ENCODE results near the gene KCNMA1.

KCNMA1 gene

GRCh38 chr10:76972541-76972940 is 665.1 kb downstream of the KCNMA1 start:
- in situ Hi-C loops (cut with HindIII; ENCODE audit: low sequenced_read_pairs): no loop called here
- TF ChIP-seq CTCF (IDR thresholded peaks at IDR 0.05; ENCODE audit: low read depth, low read length): no peak
- DNase-seq (ENCODE audit: low read depth, low spot score): no peak
- H3K4me3 ChIP-seq (ENCODE audit: low read depth, low read length): no peak overlapping the region

GRCh38 chr10:76971547-76972170 is 665.9 kb downstream of the KCNMA1 start:
- in situ Hi-C loops (cut with HindIII; ENCODE audit: low sequenced_read_pairs): no loop called here
- TF ChIP-seq CTCF (IDR thresholded peaks at IDR 0.05; ENCODE audit: low read depth, low read length): no peak
- H3K4me3 ChIP-seq (ENCODE audit: low read depth, low read length): no peak overlapping the region
- no peak for DNase-seq (ENCODE audit: low read depth, low spot score)

- DNase-seq (ENCODE audit: low read depth, low spot score): no peak
- H3K4me3 ChIP-seq (ENCODE audit: low read depth, low read length): no peak overlapping the region
- in situ Hi-C loops (cut with HindIII; ENCODE audit: low sequenced_read_pairs): no loop called here
- TF ChIP-seq CTCF (IDR thresholded peaks at IDR 0.05; ENCODE audit: low read depth, low read length): no peak
These were observed 666.7 kb downstream of the KCNMA1 start for GRCh38 chr10:76970711-76971519.

GRCh38 chr10:76969366-76969948 is 668.2 kb downstream of the KCNMA1 start:
- in situ Hi-C loops (cut with HindIII; ENCODE audit: low sequenced_read_pairs): no loop called here
- no peak overlapping the region for H3K4me3 ChIP-seq (ENCODE audit: low read depth, low read length)
- DNase-seq (ENCODE audit: low read depth, low spot score): no peak
- no peak for TF ChIP-seq CTCF (IDR thresholded peaks at IDR 0.05; ENCODE audit: low read depth, low read length)

GRCh38 chr10:76968483-76968882 is 669.1 kb downstream of the KCNMA1 start:
- H3K4me3 ChIP-seq (ENCODE audit: low read depth, low read length): no peak overlapping the region
- in situ Hi-C loops (cut with HindIII; ENCODE audit: low sequenced_read_pairs): no loop called here
- no peak for DNase-seq (ENCODE audit: low read depth, low spot score)
- no peak for TF ChIP-seq CTCF (IDR thresholded peaks at IDR 0.05; ENCODE audit: low read depth, low read length)

- in situ Hi-C loops (cut with HindIII; ENCODE audit: low sequenced_read_pairs): no loop called here
- TF ChIP-seq CTCF (IDR thresholded peaks at IDR 0.05; ENCODE audit: low read depth, low read length): no peak
- no peak for DNase-seq (ENCODE audit: low read depth, low spot score)
- no peak overlapping the region for H3K4me3 ChIP-seq (ENCODE audit: low read depth, low read length)
These were observed 674.8 kb downstream of the KCNMA1 start for GRCh38 chr10:76962851-76963250.
